ENCODE measurements around the gene OXCT1.

The OXCT1 gene

DNA sequence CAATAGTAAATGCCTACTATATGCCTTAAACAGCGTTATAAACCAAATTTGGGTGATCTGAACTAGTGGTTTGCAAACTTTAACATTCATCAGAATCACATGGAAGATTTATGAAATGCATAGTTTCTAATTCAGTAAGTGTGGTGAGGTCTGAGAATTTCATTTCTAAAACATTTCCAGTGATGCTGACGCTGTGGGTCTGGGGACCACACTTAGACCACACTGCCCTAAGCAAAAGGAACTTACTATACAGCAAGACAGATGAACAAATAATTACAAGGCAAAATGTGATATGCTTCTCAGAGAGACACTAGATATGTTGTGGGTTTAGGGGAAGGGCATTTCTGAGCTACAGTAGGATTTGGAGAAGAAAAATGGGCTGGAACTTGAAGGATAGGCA lies 72.6 kb downstream of the OXCT1 start:
- DNase-seq (ENCODE audit: low read depth): no peak
- TF ChIP-seq, protein P1, sequence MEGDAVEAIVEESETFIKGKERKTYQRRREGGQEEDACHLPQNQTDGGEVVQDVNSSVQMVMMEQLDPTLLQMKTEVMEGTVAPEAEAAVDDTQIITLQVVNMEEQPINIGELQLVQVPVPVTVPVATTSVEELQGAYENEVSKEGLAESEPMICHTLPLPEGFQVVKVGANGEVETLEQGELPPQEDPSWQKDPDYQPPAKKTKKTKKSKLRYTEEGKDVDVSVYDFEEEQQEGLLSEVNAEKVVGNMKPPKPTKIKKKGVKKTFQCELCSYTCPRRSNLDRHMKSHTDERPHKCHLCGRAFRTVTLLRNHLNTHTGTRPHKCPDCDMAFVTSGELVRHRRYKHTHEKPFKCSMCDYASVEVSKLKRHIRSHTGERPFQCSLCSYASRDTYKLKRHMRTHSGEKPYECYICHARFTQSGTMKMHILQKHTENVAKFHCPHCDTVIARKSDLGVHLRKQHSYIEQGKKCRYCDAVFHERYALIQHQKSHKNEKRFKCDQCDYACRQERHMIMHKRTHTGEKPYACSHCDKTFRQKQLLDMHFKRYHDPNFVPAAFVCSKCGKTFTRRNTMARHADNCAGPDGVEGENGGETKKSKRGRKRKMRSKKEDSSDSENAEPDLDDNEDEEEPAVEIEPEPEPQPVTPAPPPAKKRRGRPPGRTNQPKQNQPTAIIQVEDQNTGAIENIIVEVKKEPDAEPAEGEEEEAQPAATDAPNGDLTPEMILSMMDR (IDR thresholded peaks at IDR 0.05; ENCODE audit: insufficient read depth, low read depth, low read length, missing control alignments): no peak
- H3K4me3 ChIP-seq (ENCODE audit: low read depth, low read length): no peak overlapping the region

GRCh38 chr5:41796061-41796460 lies 74.2 kb downstream of the OXCT1 start:
- TF ChIP-seq, protein P1 (IDR thresholded peaks at IDR 0.05; ENCODE audit: insufficient read depth, low read depth, low read length, missing control alignments): no peak
- no peak overlapping the region for H3K4me3 ChIP-seq (ENCODE audit: low read depth, low read length)
- no peak for DNase-seq (ENCODE audit: low read depth)

DNA sequence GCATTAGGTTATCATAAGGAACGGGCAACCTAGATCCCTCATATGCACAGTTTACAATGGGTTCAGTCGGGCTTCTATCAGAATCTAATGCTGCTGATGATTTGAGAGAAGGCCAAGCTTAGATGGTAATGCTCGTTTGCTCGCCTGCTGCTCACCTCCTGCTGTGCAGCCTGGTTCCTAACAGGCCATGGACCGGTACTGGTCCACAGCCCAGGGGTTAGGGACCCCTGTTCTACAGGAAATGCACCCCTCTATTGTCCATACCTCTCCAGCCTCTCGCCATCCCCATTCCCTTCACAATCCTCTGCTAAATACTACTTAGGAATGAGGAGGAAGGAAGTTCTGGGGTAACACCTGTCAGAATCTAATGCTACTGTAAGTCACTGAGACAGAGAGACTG lies 75.1 kb downstream of the OXCT1 start:
- no peak overlapping the region for H3K4me3 ChIP-seq (ENCODE audit: low read depth, low read length)
- TF ChIP-seq, protein P1 (IDR thresholded peaks at IDR 0.05; ENCODE audit: insufficient read depth, low read depth, low read length, missing control alignments): no peak
- no peak for DNase-seq (ENCODE audit: low read depth)

- no peak for DNase-seq (ENCODE audit: low read depth)
- H3K4me3 ChIP-seq (ENCODE audit: low read depth, low read length): no peak overlapping the region
- TF ChIP-seq, protein P1 (IDR thresholded peaks at IDR 0.05; ENCODE audit: insufficient read depth, low read depth, low read length, missing control alignments): no peak
Observed at GRCh38 chr5:41794471-41794870, 75.8 kb downstream of the OXCT1 start.

- no peak overlapping the region for H3K4me3 ChIP-seq (ENCODE audit: low read depth, low read length)
- DNase-seq (ENCODE audit: low read depth): no peak
- TF ChIP-seq, protein P1 (IDR thresholded peaks at IDR 0.05; ENCODE audit: insufficient read depth, low read depth, low read length, missing control alignments): no peak
Observed at GRCh38 chr5:41793141-41793770, 77.0 kb downstream of the OXCT1 start.

DNA sequence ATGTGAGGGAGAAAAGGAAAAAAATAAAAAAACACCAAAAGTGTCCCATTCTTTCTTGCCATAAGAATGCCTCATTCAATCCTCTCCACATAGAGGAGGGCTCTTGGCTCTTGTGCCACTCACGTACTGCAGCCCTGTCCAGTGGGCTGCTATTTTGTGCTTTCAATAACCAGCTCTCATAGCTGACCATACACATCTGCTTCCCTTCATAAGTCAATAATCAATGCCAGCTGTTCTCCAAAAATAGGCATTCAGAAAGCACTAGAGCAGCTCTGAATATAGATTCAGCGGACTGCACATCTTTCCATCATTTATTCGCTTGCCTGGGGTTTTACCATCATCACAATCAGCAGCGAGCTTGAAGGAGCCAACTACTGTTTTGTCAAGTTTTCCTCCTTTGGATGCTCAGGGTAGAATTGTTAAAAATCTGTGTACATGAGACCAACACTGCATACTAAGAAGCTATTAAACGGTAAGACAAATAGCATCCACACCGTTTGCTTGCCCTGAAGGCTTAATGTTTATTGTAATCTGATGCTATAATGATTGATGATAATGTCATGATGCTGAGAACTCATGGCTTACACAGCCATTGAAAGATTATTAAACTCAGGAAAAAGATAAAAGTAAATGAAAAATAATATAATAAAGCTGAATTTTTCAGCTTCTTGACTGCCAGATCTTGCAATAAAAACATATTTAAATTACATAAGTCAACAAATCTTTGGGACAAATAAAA lies 80.0 kb downstream of the OXCT1 start:
- DNase-seq (ENCODE audit: low read depth): no peak
- H3K4me3 ChIP-seq (ENCODE audit: low read depth, low read length): no peak overlapping the region
- TF ChIP-seq, protein P1 (IDR thresholded peaks at IDR 0.05; ENCODE audit: insufficient read depth, low read depth, low read length, missing control alignments): no peak

Data from GM12865 (cell line).